HG02840 (cell line): ENCODE results near the gene FMNL3.
"Not testable (repeated sequence)": the region's sequence is repeated elsewhere in the genome, so short reads cannot be mapped to it uniquely, and the experiment has no call there.

Experiments used
- ATAC-seq: cut with Tn5 transposase; IDR thresholded peaks from one replicate; pipeline ENCODE4 v1.9.1; 2021; ENCODE audit warnings: mild to moderate bottlenecking, moderate library complexity, moderate number of reproducible peaks; ENCODE audit not compliant: unreplicated experiment, low FRiP score

The FMNL3 gene

DNA sequence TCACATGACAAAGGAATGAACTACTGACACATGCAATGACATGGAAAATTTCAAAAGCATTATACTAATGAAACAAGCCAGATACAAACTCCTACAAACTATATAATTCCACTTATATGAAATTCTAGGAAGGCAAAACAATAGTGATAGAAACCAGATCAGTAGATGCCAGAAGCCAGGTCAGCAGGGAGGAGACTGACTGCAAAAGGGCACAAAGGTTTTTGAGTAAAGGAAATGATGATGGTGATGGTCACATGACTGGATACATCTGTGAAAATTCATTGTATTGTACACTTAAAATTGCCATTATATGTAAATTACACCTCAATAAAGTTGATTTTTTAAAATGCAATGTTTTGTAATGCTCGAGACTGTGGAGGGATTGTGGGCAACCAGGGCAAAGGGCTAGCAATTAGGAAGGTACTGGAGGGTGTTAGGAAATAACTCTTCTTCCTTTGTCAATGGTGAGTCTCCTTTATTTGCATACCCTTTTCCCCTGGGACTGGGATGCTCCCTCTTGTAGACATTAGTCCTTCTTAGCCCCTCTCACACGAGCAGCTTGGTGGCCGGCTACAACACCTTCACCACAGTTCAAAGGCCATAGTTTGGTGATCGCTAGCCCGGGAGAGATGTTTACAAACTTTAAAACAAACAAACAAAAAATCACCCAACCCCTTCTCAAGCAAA, 90.5 kb downstream of the FMNL3 start:
- ATAC-seq: no peak

DNA sequence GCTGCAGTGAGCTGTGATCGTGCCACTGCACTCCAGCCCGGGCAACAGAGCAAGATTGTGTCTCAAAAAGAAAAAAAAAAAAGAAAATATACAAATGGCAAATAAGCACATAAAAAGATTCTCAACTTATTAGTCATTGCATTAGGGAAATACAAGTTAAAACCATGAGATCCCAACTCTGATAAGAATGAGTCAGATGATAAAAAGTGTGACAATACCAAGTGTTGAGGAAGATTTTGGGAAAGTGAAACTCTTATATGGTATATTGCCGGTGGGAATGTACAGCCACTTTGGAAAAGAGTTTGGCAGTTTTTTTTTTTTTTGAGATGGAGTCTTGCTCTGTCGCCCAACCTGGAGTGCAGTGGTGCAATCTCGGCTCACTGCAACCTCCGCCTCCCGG, 91.5 kb downstream of the FMNL3 start:
- no peak for ATAC-seq

DNA sequence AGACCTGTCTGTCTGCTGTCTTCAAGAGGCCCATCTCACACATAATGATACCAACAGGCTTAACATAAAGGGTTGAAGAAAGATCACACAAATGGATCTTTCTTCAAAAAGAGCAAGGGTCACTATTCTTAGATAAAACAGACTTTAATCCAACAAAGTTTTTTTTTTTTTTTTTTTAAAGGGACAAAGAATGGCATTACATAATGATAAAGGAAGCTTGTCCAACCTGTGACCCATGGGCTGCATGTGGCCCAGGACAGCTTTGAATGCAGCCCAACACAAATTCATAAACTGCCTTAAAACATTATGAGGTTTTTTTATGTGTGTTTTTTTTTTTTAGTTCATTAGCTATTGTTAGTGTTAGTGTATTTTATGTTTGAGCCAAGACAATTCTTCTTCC, 95.0 kb downstream of the FMNL3 start:
- ATAC-seq: no peak

DNA sequence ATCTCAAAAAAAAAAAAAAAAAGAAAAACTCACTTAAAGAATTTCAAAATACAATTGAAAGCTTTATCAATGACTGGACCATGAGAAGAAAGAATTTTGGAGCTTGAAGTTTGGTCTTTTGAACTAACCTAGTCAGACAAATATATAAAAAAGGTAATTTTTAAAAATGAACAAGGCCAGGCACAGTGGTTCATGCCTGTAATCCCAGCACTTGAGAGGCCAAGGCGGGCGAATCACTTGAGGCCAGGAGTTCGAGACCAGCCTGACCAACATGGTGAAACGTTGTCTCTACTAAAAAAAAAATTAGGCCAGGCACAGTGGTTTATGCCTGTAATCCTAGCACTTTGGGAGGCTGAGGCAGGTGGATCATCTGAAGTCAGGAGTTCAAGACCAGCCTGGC, 96.4 kb downstream of the FMNL3 start:
- ATAC-seq: not testable (repeated sequence)

DNA sequence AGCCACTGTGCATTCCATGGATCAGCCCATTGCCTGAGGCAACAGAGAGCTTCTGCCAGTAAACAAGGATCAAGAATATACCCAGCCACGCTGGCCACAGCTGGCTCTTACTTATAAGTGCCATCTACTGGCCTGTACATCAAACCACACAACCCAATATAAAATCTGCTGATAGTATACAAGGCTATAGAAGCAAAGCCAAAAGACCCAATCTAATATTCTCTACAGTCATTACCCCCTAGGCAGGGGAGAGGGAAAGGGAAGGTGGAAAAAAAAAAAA, 97.4 kb downstream of the FMNL3 start:
- no peak for ATAC-seq

DNA sequence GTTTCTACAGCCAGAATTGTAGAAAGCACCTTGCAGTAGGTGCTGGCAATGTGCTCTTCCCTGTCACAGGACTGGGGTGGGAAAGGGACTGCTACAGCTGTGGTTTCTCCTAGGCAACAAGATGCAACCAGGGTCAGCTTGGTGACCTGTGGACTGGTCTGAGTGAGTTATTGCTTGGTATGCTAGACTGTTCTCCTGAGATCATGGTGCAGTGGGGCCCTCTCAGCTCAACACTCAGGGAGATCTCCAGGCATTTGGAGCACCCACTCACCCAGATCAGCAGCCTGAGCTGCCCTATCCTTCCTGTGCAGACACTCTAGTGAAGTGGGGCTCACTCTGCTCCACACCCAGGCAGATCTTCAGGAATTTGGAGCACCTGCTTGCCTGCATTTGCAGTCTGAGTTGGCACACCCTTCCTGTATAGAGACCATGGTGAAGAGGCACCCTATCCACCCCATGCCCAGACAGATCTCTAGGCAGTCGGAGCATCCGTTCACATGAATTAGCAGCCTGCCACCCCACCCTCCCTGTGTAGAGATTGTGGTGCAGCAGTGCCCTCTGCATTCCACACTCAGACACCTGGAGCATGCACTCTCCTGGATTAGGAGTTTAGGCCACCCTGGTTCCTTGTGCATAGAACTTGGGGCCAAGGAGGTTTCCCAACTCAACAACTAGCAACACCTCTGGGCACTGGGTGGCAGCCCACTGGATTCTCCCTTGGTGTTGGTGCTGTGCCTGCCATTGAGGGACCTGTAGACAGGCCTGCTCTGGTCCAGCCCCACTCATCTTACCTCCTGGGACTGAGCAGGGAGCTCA, 97.9 kb downstream of the FMNL3 start:
- ATAC-seq: no peak

DNA sequence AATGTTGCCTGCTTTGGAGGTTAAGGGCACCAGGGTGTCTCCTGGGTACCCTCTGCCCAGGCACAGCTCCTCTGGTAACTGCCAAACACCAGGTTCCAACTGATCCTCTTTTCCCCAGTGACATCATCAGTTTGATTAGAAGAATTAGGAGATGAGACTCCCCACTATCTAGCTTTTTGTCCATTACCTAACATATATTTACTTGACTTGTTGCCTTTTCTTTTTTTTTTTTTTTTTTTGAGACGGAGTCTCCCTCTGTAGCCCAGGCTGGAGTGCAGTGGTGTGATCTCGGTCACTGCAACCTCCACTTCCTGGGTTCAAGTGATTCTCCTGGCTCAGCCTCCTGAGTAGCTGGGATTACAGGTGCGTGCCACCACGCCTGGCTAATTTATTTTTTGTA, 101.7 kb downstream of the FMNL3 start, which contains the start of gene FAM186B:
FAM186B (minus strand) TSS at position 101 of the 400 bp plus-strand sequence. CDS start 162 bp downstream, outside the sequence.
- not testable (repeated sequence) for ATAC-seq

DNA sequence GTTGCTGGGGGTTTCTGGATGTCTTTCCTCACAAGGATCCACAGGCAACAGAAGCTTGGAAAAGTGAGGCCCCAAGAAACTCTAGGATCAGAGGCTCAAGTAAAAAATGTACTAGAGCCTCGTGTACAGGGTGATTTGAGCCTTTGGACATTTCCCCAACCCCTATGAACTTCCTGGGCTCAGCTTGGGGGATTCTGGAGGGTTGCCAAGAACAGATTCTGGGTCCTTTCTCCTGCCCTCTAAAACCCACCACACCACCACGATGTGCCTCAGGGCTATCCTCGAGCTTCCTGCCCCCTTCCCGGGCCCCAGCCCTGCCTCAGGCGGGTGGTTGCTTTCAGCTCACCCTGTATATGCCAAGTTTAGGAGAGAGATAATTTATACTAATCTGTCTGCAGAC, 102.3 kb downstream of the FMNL3 start:
- no peak for ATAC-seq

DNA sequence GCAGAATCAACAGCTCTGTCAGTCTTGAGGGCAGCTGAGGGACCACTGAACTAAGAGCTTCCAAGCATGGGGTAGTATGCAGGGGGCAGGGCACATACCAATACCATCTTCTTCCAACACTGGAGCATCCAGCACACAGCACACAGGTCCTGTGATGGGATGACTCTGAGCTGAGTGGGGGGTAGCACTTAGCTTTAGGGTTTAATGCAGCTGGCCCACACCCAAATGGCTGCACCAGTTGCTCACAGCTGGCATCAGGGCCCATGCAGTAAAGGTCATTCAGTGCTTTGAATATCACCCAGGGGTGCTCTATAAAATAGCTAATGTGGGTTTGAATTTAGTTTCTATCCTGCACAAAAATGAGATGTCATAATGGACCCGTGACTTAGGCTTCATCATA, 103.5 kb downstream of the FMNL3 start:
- no peak for ATAC-seq

DNA sequence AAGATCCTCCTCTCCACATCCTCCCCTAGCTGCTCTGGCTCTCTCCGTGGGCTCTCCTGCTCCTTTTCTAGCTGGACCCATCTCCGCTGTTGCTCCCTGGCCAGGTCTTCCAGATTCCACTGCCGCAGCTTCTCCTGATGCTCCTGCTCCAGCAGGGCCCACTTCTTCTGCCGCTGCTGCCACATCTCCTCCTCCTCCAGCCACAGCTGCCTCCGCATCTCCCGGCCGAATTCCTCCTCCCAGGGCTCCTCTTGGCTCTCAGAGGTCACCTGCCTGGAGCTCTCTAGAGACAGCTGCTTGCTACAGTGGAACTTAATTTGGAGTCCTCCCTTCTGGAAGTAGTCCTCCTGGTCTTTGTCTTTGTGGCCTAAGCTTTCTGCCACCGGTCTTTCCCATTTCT, 107.2 kb downstream of the FMNL3 start:
- ATAC-seq: no peak

DNA sequence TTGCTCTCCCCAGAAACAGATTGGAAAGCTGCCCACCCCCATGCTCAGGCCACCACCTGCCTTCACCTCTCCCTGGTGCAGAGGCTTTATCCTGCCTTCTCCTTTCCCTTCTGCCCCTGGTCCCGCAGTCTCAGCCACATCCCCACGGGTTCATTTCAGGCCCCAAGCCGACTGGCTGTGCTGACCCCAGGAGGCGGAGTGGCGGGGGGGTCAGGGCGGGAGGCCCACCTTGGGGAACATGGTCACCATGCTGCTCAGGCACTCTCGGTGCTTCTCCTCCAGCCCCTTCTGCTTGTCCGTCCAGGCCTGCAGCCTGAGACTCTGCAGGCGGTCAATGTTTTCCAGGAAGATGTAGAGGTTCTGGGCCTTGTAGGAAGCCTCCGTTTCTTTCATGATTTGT, 108.7 kb downstream of the FMNL3 start:
- no peak for ATAC-seq

DNA sequence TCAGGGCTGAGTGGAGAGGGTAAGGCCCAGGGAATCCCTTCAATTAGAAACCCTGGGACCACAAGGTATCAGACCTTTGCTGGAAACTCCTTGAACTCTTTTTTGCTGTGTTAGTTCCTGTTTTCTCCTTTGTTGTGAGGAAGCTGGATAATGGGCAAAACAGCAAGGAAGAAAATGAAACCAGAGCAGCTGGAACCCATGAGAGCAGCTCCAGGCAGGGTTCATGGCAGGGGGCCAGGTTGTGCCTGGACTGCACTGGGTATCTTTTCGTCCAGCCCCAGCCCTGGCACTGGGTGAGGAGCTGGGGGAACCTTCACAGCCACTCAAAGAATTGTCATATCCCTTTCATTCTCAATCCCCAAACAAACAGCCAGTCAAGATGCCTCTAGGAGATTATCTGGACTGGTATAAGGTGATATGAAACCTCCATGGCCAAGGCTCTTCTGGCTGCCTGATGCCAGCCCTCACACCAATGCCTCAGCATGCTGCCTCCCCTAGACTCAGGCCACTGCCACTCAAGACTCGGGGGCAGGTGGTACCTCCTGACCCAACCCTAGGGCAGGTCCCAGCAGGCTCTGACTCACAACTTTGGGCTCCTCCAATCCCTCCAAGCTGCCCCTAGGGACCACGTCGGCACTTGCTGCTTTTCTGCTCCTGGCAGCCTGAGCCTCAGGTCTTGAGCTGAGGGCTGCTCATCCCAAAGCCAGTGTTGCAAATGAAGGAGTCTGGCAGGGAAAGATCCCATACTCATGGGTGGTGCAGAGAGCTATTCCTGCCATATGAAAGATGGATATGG, 118.3 kb downstream of the FMNL3 start:
- ATAC-seq: no peak

DNA sequence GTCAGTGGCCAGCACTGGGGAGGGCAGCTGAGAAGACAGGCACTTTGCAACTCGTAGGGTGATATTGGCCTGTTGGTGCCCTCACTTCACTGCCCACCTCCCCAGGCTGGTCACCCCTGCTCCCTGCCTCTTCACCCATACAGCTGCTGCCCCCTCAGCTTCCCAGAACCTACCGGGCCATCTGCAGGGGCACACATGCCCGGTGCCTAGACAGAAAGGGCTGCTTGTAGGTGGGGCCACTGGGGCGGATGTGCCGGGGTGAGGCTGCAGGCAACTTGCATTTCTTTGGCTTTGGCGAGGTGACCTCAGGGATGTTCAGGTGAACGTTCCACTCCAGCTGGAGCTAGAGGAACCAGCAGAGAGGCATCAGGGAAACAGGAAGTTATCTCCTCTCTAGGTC, 118.9 kb downstream of the FMNL3 start:
- ATAC-seq: no peak

DNA sequence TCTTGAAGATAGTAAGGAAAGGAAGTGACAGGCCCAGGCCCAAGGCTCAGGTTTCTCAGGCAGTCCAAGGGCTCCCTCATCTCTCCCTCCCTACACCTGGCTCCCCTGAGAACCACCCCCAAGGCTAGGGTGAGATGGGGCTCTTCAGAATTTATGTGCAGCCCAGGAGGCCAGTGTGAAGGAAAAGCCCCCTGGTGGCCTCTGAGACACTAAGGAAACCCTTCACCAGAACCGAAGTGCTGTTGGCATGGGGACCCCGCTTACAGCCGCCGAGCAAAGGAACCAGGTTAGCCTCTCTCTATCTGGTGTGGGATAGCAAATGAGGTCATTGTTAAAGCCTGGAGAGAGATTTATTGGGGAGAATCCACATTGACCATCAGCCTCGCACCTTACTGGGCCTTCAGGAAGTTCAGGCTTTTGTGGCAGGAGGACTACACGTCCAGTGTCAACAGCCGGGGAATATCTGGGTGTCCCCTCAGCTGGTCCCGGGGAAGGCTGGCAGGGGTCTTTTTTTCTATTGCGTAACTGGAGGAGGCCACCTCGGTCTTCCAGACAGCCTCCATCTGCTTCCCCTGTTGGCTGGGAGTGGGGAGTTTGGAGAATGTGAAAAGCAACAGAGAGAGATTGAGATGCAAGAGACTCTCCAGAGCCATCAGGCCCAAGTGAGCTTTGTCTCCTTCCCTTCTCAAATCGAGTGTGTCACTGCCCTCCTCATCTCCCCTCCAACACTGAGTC, 119.9 kb downstream of the FMNL3 start:
- ATAC-seq: no peak
